HepG2 (cell line): Measurements from ENCODE around the gene RAPGEF6. TPM values are rescaled to one million over a fixed set of nuclear protein-coding genes. Genes with fewer than 3 reads are reported as not detected.
A peak's percentile ranks its signal among the peaks of the same experiment; 100 is the strongest.

Source experiments
- ATAC-seq: fragments of 200-7000 bp; cut with Tn5 transposase; 3 replicates; pipeline ENCODE4 v1.9.1; 2020; ENCODE audit warnings: mild to moderate bottlenecking, moderate library complexity
- BruUV-seq: library from RNA; stranded (reverse); fragments of 400-500 nt; replicated peaks from 2 replicates; lab custom pipeline; 2021; lab: Mats Ljungman, UMichigan
- CTCF ChIA-PET: fragments of 300-600 bp; formaldehyde crosslinking; extraction: SDS; loops from one replicate; lab custom pipeline; 2021; ENCODE audit warnings: low total read pairs, inconsistent platforms, low intra/inter-chr PET ratio; lab: Yijun Ruan, JAX
- POLR2A ChIA-PET: fragments of 350-600 bp; sonication (Branson Sonifier 250); formaldehyde crosslinking; loops from one replicate; lab custom pipeline; 2020; ENCODE audit warnings: antibody characterized with exemption, inconsistent platforms; lab: Yijun Ruan, JAX
- DNase-seq: peaks from one replicate; pipeline ENCODE4 v3.0.0-alpha.2; 2015; ENCODE audit warnings: low spot score
- FAIRE-seq: peaks from 3 replicates; lab custom pipeline; 2011; peaks lifted over from hg19 to GRCh38; lab: Jason Lieb, UNC
- H2AFZ ChIP-seq: one replicate; pipeline ENCODE4 v1.6.1; 2011; ENCODE audit warnings: low read length, inconsistent platforms
- H3K27ac ChIP-seq: fragments of 300-600 bp; 3 replicates; pipeline ENCODE4 v1.8.0; 2011; ENCODE audit warnings: mixed run types, mild to moderate bottlenecking, mixed read lengths, low read length, inconsistent platforms; ENCODE audit not compliant: insufficient read depth; ENCODE audit errors: extremely low read length
- H3K27me3 ChIP-seq, 2 experiments: fragments of 200-600 bp in 1 of 2; 2 replicates in 1 of 2; 3 replicates in 1 of 2; pipeline versions ENCODE4 v1.6.0 to v1.8.0; 2011; ENCODE audit warnings: low read length in 2 of 2, mild to moderate bottlenecking in 2 of 2, moderate library complexity in 2 of 2, inconsistent platforms in 1 of 2; ENCODE audit not compliant: insufficient read depth in 2 of 2, control insufficient read depth in 1 of 2
- H3K36me3 ChIP-seq, 2 experiments: fragments of 200-600 bp in 1 of 2; replicated peaks in 1 of 2; 2 replicates in 1 of 2; 3 replicates in 1 of 2; pipeline versions ENCODE4 v1.5.1 to v1.8.0; 2011; ENCODE audit warnings: low read length in 2 of 2, inconsistent platforms in 1 of 2; ENCODE audit not compliant: insufficient read depth in 2 of 2, control insufficient read depth in 1 of 2
- H3K4me1 ChIP-seq: 2 replicates; pipeline ENCODE4 v1.5.1; 2012; ENCODE audit warnings: low read length, inconsistent platforms; ENCODE audit not compliant: insufficient read depth
- H3K4me2 ChIP-seq: 2 replicates; pipeline ENCODE4 v1.6.0; 2011; ENCODE audit warnings: low read depth, low read length, inconsistent platforms
- H3K4me3 ChIP-seq, 3 experiments: fragments of 200-600 bp in 1 of 3; sonication (generic), shearing (Covaris generic) in 1 of 3; replicated peaks in 1 of 3; 2 replicates each; pipeline ENCODE4 v1.5.1; 2011 to 2016; ENCODE audit warnings: low read length in 3 of 3, inconsistent platforms in 2 of 3, low read depth in 2 of 3, mild to moderate bottlenecking in 2 of 3, control low read depth in 1 of 3, mixed read lengths in 1 of 3; ENCODE audit not compliant: insufficient read depth in 1 of 3
- H3K79me2 ChIP-seq: one replicate; pipeline ENCODE4 v1.6.1; 2011; ENCODE audit warnings: low read length, inconsistent platforms; ENCODE audit not compliant: insufficient read depth
- H3K9ac ChIP-seq: 2 replicates; pipeline ENCODE4 v1.6.0; 2011; ENCODE audit warnings: mild to moderate bottlenecking, low read depth, low read length, inconsistent platforms; ENCODE audit not compliant: insufficient read depth
- H3K9me3 ChIP-seq: 2 replicates; pipeline ENCODE4 v1.5.1; 2012; ENCODE audit warnings: mild to moderate bottlenecking, low read length
- H4K20me1 ChIP-seq: 2 replicates; pipeline ENCODE4 v1.6.0; 2011; ENCODE audit warnings: inconsistent platforms, mild to moderate bottlenecking, low read length, moderate library complexity; ENCODE audit not compliant: insufficient read depth
- ATF7 ChIP-seq, 2 experiments: fragments of 450-650 bp in 1 of 2; sonication (generic) in 1 of 2; formaldehyde crosslinking in 1 of 2; IDR thresholded peaks; 2 replicates each; pipeline versions ENCODE4 v1.4.0 to v1.6.1; 2016 to 2020; ENCODE audit warnings: antibody characterized with exemption in 1 of 2, mild to moderate bottlenecking in 1 of 2, missing genetic modification reagents in 1 of 2
- HNRNPL ChIP-seq: fragments of 200-400 bp; formaldehyde crosslinking; IDR thresholded peaks from 2 replicates; pipeline ENCODE4 v1.6.1; 2017; ENCODE audit warnings: mild to moderate bottlenecking, low read depth, low read length
- MAF1 ChIP-seq: sonication (generic); formaldehyde crosslinking; IDR thresholded peaks from 2 replicates; pipeline ENCODE4 v1.5.0; 2020; ENCODE audit warnings: missing genetic modification reagents, borderline replicate concordance
- MIXL1 ChIP-seq: IDR thresholded peaks from 2 replicates; pipeline ENCODE4 v1.6.1; 2016
- MLLT10 ChIP-seq: sonication (generic); formaldehyde crosslinking; IDR thresholded peaks from 2 replicates; pipeline ENCODE4 v1.4.0; 2020; ENCODE audit warnings: missing genetic modification reagents
- MTERF4 ChIP-seq: sonication (generic); formaldehyde crosslinking; IDR thresholded peaks from 2 replicates; pipeline ENCODE4 v1.8.0; 2023; ENCODE audit warnings: mild to moderate bottlenecking, missing genetic modification reagents
- NFKBIZ ChIP-seq: IDR thresholded peaks from 2 replicates; pipeline ENCODE4 v1.6.1; 2018; ENCODE audit warnings: missing genetic modification reagents, missing compliant biosample characterization
- NR2F6 ChIP-seq, 2 experiments: IDR thresholded peaks; 2 replicates each; pipeline ENCODE4 v1.6.1; 2016; ENCODE audit warnings: antibody characterized with exemption in 1 of 2, mild to moderate bottlenecking in 1 of 2
- NRL ChIP-seq: sonication (generic); formaldehyde crosslinking; IDR thresholded peaks from 2 replicates; pipeline ENCODE4 v1.5.0; 2020; ENCODE audit warnings: missing genetic modification reagents, mild to moderate bottlenecking, moderate library complexity, borderline replicate concordance
- ONECUT2 ChIP-seq: sonication (generic); formaldehyde crosslinking; IDR thresholded peaks from 2 replicates; pipeline ENCODE4 v1.4.0; 2020; ENCODE audit warnings: missing genetic modification reagents
- PBX2 ChIP-seq: IDR thresholded peaks from 2 replicates; pipeline ENCODE4 v1.6.1; 2016; ENCODE audit warnings: control low read depth
- RARA ChIP-seq: IDR thresholded peaks from 2 replicates; pipeline ENCODE4 v1.6.1; 2016; ENCODE audit warnings: missing genetic modification reagents, missing compliant biosample characterization
- SAP130 ChIP-seq: IDR thresholded peaks from 2 replicates; pipeline ENCODE4 v1.6.1; 2016; ENCODE audit warnings: low read depth
- SETDB1 ChIP-seq: sonication (generic); formaldehyde crosslinking; IDR thresholded peaks from 2 replicates; pipeline ENCODE4 v1.5.1; 2020; ENCODE audit warnings: missing genetic modification reagents, mild to moderate bottlenecking, borderline replicate concordance
- SOX5 ChIP-seq: IDR thresholded peaks from 2 replicates; pipeline ENCODE4 v1.6.1; 2016; ENCODE audit warnings: borderline replicate concordance
- SRF ChIP-seq: IDR thresholded peaks from 2 replicates; pipeline ENCODE4 v1.6.1; 2011; ENCODE audit warnings: mild to moderate bottlenecking, low read depth, low read length, moderate library complexity
- ZBTB21 ChIP-seq: sonication (generic); formaldehyde crosslinking; IDR thresholded peaks from 2 replicates; pipeline ENCODE4 v1.4.0; 2020; ENCODE audit warnings: missing genetic modification reagents
- ZBTB43 ChIP-seq: sonication (generic); formaldehyde crosslinking; conservative IDR thresholded peaks from 2 replicates; pipeline ENCODE4 v1.4.0; 2020; ENCODE audit warnings: missing genetic modification reagents
- ZMYM4 ChIP-seq: sonication (generic); formaldehyde crosslinking; IDR thresholded peaks from 2 replicates; pipeline ENCODE4 v1.8.1; 2023; ENCODE audit warnings: mild to moderate bottlenecking, missing genetic modification reagents
- ZNF24 ChIP-seq: fragments of 450-650 bp; IDR thresholded peaks from 2 replicates; pipeline ENCODE4 v1.6.1; 2017; ENCODE audit warnings: antibody characterized with exemption, mild to moderate bottlenecking
- ZNF296 ChIP-seq: sonication (generic); formaldehyde crosslinking; conservative IDR thresholded peaks from 2 replicates; pipeline ENCODE4 v1.5.0; 2020; ENCODE audit warnings: mild to moderate bottlenecking, missing genetic modification reagents
- ZNF333 ChIP-seq: sonication (generic); formaldehyde crosslinking; IDR thresholded peaks from 2 replicates; pipeline ENCODE4 v1.4.0; 2020; ENCODE audit warnings: mild to moderate bottlenecking, missing genetic modification reagents, borderline replicate concordance
- ZNF737 ChIP-seq: sonication (generic); formaldehyde crosslinking; IDR thresholded peaks from 2 replicates; pipeline ENCODE4 v1.5.0; 2020; ENCODE audit warnings: missing genetic modification reagents, mild to moderate bottlenecking, borderline replicate concordance
- ZNF777 ChIP-seq: sonication (generic); formaldehyde crosslinking; IDR thresholded peaks from 2 replicates; pipeline ENCODE4 v1.4.0; 2020; ENCODE audit warnings: missing genetic modification reagents
- ZSCAN25 ChIP-seq: sonication (generic); formaldehyde crosslinking; IDR thresholded peaks from 2 replicates; pipeline ENCODE4 v1.8.0; 2022; ENCODE audit warnings: mild to moderate bottlenecking, missing genetic modification reagents
- ZSCAN29 ChIP-seq: sonication (generic); formaldehyde crosslinking; conservative IDR thresholded peaks from 2 replicates; pipeline ENCODE4 v1.4.0; 2020; ENCODE audit warnings: mild to moderate bottlenecking, missing genetic modification reagents
- in situ Hi-C: cut with HindIII; loops from 2 replicates; pipeline ENCODE4 v1.10.0; 2017; ENCODE audit warnings: low pct_unique_long_range_greater_than_20kb; ENCODE audit not compliant: extremely low pct_ligation_motif_present
- intact Hi-C: fragments of 100-400 bp; cut with micrococcal nuclease; formaldehyde crosslinking; loops from one replicate; pipeline ENCODE4 v1.10.0; 2022; ENCODE audit not compliant: unreplicated experiment
- polyA plus RNA-seq, 8 experiments: library from polyadenylated mRNA; depleted of rRNA in 3 of 8; stranded (reverse) in 7 of 8; unstranded in 1 of 8; fragments of >200 nt; fragmentation: Illumina TruSeq in 4 of 8; extraction: Trizol in 4 of 8; gene quantifications; 2 replicates each; pipeline versions ENCODE4 v1.2.1 to v1.2.3, GENCODE V29; 2011 to 2016; ENCODE audit warnings: low read depth in 4 of 8, missing spikeins in 1 of 8, mixed read lengths in 1 of 8; ENCODE audit not compliant: insufficient read depth in 1 of 8
- total RNA-seq, 5 experiments: library from RNA; depleted of rRNA; stranded (reverse); fragments of >200 nt; fragmentation: Illumina TruSeq; extraction: Trizol; gene quantifications; 2 replicates each; pipeline ENCODE4 v1.2.3, GENCODE V29; 2016; ENCODE audit warnings: low read depth in 1 of 5

RAPGEF6 gene
- total and polyA plus RNA-seq, 2 of the 13 experiments (the other 11 are each of a cell fraction or from before 2014, with no cell fraction given): 7.7 to 24.6 TPM

DNA sequence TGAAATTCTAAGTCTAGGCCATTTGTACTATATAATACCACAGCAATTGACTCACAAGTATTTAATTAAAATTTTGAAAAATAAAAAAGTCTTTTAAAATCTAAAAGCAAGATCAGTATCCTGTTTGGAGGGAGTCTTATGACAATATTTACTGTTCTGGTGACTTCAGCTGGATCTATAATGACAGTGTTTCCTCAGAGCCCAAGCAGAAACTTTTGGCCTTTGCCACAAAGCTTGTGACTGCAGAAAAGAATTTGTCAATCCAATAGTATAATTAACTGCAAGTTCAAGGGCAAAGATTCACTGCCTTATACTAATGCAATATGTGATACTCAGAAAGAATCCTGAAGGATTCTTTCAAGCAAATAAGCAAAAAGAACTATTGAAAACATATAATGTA, 49.6 kb upstream of the RAPGEF6 start:
- Histone ChIP-seq H3K27me3 (no peaks in the 10 kb centered on the region), H3K4me2 (no peak overlapping the region), H3K9me3 (no peaks in the 10 kb centered on the region), H3K4me3 (no peak overlapping the region), H4K20me1 (no peaks in the 10 kb centered on the region), H3K4me1 (peaks cover 21% of the 10 kb centered on the region), H2AFZ (no peak overlapping the region), H3K79me2 (peaks cover 2% of the 10 kb centered on the region), H3K27ac (no peak overlapping the region), H3K9ac (no peak overlapping the region), H3K36me3 (peaks cover 0 to 24% of the 10 kb centered on the region in 2 experiments; a peak in 2 of 5 replicates)
- DNase-seq (peak; percentile 57), ATAC-seq (peak; percentile 70), FAIRE-seq (no peak)
- intact Hi-C loops (no loop called here), in situ Hi-C loops (no loop called here)
- no TSS peak for BruUV-seq
- POLR2A ChIA-PET: no interaction called here
- CTCF ChIA-PET: no interaction called here
- TF ChIP-seq ATF7 (IDR thresholded peaks at IDR 0.05): no peak
- no peak for TF ChIP-seq ATF7 (CRISPR knock-in tag; IDR thresholded peaks at IDR 0.05)
- no peak for TF ChIP-seq MTERF4 (CRISPR knock-in tag)
- no peak for TF ChIP-seq ZNF777 (CRISPR knock-in tag)
- peak; percentile 17; the same call in 1 of the 2 replicates for TF ChIP-seq SOX5
- no peak for TF ChIP-seq NRL (CRISPR knock-in tag)
- no peak for TF ChIP-seq ZNF24
- TF ChIP-seq SETDB1 (CRISPR knock-in tag): no peak
- peak; percentile 24; the same call in 1 of the 2 replicates for TF ChIP-seq RARA (CRISPR knock-in tag)
- no peak for TF ChIP-seq SRF
- TF ChIP-seq MAF1 (CRISPR knock-in tag): no peak
- TF ChIP-seq ZSCAN29 (CRISPR knock-in tag): no peak
- TF ChIP-seq ZNF296 (CRISPR knock-in tag): no peak
- no peak for TF ChIP-seq NFKBIZ (CRISPR knock-in tag)
- no peak for TF ChIP-seq NR2F6 (IDR thresholded peaks at IDR 0.05)
- no peak for TF ChIP-seq NR2F6 (CRISPR knock-in tag; IDR thresholded peaks at IDR 0.05)
- TF ChIP-seq ZSCAN25 (CRISPR knock-in tag): no peak
- no peak for TF ChIP-seq PBX2 (CRISPR knock-in tag)
- peak; percentile 43; the same call in 1 of the 2 replicates for TF ChIP-seq SAP130 (CRISPR knock-in tag)
- no peak for TF ChIP-seq ZNF737 (CRISPR knock-in tag)
- TF ChIP-seq MIXL1 (CRISPR knock-in tag): peak; percentile 93
- no peak for TF ChIP-seq ZMYM4
- no peak for TF ChIP-seq ZBTB21 (CRISPR knock-in tag)
- no peak for TF ChIP-seq ZNF333 (CRISPR knock-in tag)
- TF ChIP-seq HNRNPL: no peak
- TF ChIP-seq ONECUT2: 0 out of 2 replicates have a peak, but pooled peaks have one; percentile 18
- TF ChIP-seq ZBTB43 (CRISPR knock-in tag): no peak
- TF ChIP-seq MLLT10 (CRISPR knock-in tag): no peak
